Muscle layer of colon (tissue), 2 donors: ENCODE measurements around the gene ARMC3.

Source experiments
- H3K27ac ChIP-seq: one replicate; pipeline ENCODE4 v1.7.0; 2013; ENCODE audit warnings: low read depth, mild to moderate bottlenecking, low read length, moderate library complexity
- H3K27me3 ChIP-seq, 2 donors: one replicate each; pipeline ENCODE4 v1.7.0; 2013; ENCODE audit warnings: low read length in 2 of 2, mild to moderate bottlenecking in 2 of 2; ENCODE audit not compliant: insufficient read depth in 2 of 2, control insufficient read depth in 1 of 2
- H3K36me3 ChIP-seq: one replicate; pipeline ENCODE4 v1.7.0; 2013; ENCODE audit warnings: mild to moderate bottlenecking, low read length; ENCODE audit not compliant: insufficient read depth
- H3K4me1 ChIP-seq: one replicate; pipeline ENCODE4 v1.7.0; 2013; ENCODE audit warnings: mild to moderate bottlenecking, low read length; ENCODE audit not compliant: insufficient read depth
- H3K4me3 ChIP-seq, 2 donors: one replicate each; pipeline ENCODE4 v1.7.0; 2013; ENCODE audit warnings: low read length in 2 of 2, low read depth in 1 of 2, mild to moderate bottlenecking in 1 of 2, moderate library complexity in 1 of 2
- H3K9ac ChIP-seq: one replicate; pipeline ENCODE4 v1.7.0; 2013; ENCODE audit warnings: low read length
- H3K9me3 ChIP-seq: one replicate; pipeline ENCODE4 v1.7.0; 2013; ENCODE audit warnings: mild to moderate bottlenecking, low read length
- donor health status: abdominal sarcoma.
- donor health status: Adenocarcinoma of cecum.

Gene ARMC3

DNA sequence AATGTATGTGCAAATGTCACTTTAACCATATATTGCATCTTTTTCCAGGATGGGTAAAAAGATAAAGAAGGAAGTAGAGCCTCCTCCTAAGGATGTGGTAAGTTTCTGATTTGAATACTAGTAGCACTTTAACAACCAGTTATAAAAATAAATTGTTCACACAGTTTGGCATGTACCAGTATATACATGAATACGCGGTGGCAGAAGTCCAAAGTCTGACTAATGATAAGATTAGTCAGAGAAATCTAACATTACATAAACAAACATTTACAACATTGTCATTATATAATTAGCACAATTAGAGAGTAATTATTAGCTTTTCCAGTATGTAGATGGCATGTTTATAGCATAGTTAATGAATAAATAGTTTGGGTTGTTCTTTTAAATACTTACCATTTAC, 4.1 kb downstream of the ARMC3 start:
- Histone ChIP-seq H3K36me3 (no peaks in the 10 kb centered on the region), H3K9me3 (no peaks in the 10 kb centered on the region), H3K4me1 (no peaks in the 10 kb centered on the region), H3K9ac (no peak overlapping the region), H3K27me3 (no peaks in the 10 kb centered on the region), H3K27ac (no peak overlapping the region), H3K4me3 (no peak overlapping the region)

DNA sequence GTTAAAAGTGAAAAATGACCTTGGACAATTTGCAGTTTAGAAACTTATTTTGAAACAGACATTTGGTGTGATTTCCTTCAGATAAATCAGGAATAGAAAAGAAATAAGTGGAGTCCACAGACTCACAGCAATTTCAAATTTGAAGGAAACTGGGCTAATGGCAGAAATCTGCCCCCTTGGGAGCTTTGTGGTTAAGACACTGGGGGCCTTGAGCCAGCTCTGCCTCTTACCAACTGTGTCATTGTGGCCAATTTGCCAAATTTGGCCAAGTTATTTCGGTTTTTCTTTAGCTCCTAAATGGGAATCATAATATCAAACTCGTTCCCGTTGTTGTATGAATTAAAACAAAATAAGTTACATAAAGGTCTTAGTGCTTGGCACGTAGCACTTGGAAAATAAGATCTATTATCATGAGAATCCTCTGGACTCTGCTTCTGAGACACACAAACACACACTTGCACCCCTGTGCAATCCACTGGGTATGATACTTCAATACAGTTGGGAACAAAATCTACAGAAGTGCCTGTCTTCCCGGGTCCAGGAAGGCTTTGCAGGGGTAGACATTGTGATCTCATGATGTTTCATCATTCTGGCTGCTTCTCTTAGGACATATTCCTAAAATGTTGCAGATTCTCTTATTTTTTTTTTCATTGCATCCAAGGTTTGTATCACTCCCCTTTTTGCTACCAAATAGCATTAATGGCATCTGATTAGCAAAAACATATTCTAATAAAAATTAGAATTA, 4.9 kb downstream of the ARMC3 start:
- Histone ChIP-seq H3K27me3 (no peaks in the 10 kb centered on the region), H3K36me3 (no peaks in the 10 kb centered on the region), H3K9ac (no peak overlapping the region), H3K27ac (no peak overlapping the region), H3K9me3 (no peaks in the 10 kb centered on the region), H3K4me1 (no peaks in the 10 kb centered on the region), H3K4me3 (no peak overlapping the region)

DNA sequence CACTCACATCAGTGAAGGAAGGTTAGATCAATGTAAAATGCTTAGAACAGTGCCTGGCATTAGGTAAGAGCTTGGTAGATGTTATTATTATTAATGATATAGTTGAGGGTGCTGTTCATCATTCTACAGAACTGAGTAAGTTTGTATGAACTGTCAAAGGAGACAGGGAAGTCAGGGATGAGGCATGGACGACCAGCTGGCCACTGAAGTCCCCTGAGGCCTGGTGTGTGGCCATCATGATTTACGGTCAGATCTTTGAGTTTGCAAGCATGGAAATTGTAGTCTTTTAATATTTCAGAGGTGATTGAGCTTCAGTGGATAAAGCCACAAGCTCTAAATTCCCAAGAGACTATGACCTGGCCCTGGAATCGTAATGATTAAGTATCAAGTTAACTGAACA, 6.9 kb downstream of the ARMC3 start:
- Histone ChIP-seq H3K36me3 (no peaks in the 10 kb centered on the region), H3K4me3 (no peak overlapping the region), H3K4me1 (no peaks in the 10 kb centered on the region), H3K27ac (no peak overlapping the region), H3K27me3 (no peaks in the 10 kb centered on the region), H3K9ac (no peak overlapping the region), H3K9me3 (no peaks in the 10 kb centered on the region)

DNA sequence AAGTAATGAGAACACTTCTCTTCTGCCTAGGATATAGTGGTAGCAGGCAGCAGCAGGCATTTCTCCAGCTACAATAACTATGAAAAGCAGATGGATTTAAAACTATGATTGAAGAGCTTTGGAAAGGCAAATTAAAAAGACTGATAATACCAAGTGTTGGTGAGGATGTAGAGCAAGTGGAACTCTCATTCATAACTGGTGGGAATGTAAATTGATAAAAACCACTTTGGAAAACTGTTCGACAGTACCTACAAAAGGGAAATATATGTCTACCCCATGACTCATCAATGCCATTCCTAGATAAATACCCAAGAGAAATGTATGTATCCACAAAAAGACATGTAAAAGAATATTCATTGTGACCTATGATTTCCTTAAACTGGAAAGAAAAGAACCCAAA, 14.6 kb downstream of the ARMC3 start:
- Histone ChIP-seq H3K9ac (no peak overlapping the region), H3K36me3 (no peaks in the 10 kb centered on the region), H3K4me1 (no peaks in the 10 kb centered on the region), H3K4me3 (no peak overlapping the region), H3K9me3 (peaks cover 5% of the 10 kb centered on the region), H3K27ac (no peak overlapping the region), H3K27me3 (no peaks in the 10 kb centered on the region)

DNA sequence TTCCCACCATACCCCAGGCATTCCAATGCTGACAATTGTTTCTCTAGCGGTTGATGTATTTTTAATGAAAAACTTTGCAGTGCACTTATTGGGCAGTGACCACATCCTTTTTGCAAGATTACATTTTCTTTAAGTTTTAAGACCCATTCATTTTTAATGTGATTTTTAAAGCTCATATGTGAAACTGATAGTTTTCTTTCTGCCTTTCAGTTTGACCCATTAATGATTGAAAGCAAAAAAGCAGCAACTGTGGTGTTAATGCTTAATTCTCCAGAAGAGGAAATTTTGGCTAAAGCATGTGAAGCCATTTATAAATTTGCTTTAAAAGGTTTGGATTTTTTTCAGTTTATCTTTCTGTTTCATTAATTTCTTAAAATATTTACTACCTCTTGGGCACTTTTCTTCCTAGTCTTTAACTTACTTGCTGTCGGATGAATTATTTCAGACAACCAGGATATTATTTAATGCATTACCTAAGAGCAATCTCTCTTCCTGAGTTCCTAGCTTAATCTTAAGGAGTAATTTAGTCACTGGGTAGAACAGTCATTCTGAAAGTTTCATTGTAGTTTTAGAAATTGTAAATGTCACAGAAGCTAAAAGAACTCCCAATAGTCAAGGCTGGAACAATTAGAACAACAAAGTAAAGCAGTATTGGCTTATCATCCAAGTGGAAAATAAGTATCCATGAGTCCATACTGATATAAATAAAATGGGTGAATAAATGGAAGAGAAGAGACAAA, 18.3 kb downstream of the ARMC3 start:
- peaks cover 5% of the 10 kb centered on the region for H3K9me3 ChIP-seq
- no peak overlapping the region for H3K4me3 ChIP-seq
- H3K27me3 ChIP-seq, result no peaks in the 10 kb centered on the region
- no peaks in the 10 kb centered on the region for H3K36me3 ChIP-seq
- no peaks in the 10 kb centered on the region for H3K4me1 ChIP-seq
- no peak overlapping the region for H3K27ac ChIP-seq
- H3K9ac ChIP-seq, result no peak overlapping the region

DNA sequence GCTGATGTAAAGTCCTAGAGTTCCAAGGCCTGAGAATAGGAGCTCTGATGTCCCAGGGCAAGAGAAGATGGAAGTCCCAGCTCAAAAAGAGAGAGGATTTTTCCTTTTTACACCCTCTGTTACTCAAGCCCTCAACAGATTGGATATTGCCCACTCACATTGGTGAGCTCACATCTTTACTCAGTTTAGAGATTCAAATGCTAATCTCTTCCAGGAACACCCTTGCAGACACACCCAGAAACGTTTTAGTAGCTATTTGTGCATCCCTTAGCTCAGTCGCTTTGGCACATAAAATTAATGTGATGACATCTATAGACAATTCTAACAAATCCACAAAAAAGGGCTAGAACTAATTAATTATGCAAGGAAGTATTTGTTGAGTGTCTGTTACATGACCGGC, 27.1 kb downstream of the ARMC3 start:
- Histone ChIP-seq H3K9ac (no peak overlapping the region), H3K9me3 (no peaks in the 10 kb centered on the region), H3K4me3 (no peak overlapping the region), H3K4me1 (no peaks in the 10 kb centered on the region), H3K36me3 (no peaks in the 10 kb centered on the region), H3K27ac (no peak overlapping the region), H3K27me3 (no peaks in the 10 kb centered on the region)

DNA sequence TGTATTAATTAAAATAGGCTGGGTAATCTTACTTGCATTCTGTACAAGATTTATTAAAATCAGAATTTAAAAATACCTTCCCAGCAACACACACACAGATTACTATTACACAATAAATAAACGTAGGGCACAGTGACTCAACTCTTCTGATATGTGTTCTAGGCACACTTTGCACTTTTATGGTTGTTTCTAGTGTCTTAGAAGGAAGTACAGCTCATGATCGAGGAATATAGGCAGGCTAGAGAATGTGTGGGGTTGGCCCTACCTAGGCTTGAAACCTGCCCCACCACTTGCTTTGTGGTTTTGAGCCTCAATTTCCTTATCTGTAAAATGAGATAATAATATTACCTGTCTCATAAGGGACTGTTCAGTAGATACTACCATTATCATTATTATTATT, 30.5 kb downstream of the ARMC3 start:
- H3K9me3 ChIP-seq, result no peaks in the 10 kb centered on the region
- no peaks in the 10 kb centered on the region for H3K27me3 ChIP-seq
- H3K36me3 ChIP-seq, result no peaks in the 10 kb centered on the region
- no peak overlapping the region for H3K4me3 ChIP-seq
- no peak overlapping the region for H3K9ac ChIP-seq
- no peaks in the 10 kb centered on the region for H3K4me1 ChIP-seq
- H3K27ac ChIP-seq, result no peak overlapping the region

DNA sequence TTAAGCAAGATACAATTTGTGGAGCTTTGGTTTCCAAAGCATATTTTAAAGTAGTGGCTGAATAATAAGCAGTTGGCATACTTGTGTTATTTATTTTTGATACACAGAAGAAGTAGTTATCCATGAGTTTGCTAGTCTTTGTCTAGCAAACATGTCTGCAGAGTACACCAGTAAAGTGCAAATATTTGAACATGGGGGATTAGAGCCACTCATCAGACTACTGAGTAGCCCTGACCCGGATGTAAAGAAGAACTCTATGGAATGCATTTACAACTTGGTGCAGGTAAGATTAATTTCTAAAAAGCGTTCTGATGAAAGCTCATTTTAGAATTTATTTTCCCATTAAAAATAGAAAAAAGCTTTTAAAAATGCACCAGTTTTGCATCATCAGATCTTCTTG, 31.4 kb downstream of the ARMC3 start:
- no peaks in the 10 kb centered on the region for H3K27me3 ChIP-seq
- H3K9ac ChIP-seq, result no peak overlapping the region
- no peak overlapping the region for H3K4me3 ChIP-seq
- no peak overlapping the region for H3K27ac ChIP-seq
- no peaks in the 10 kb centered on the region for H3K9me3 ChIP-seq
- H3K36me3 ChIP-seq, result no peaks in the 10 kb centered on the region
- no peaks in the 10 kb centered on the region for H3K4me1 ChIP-seq

DNA sequence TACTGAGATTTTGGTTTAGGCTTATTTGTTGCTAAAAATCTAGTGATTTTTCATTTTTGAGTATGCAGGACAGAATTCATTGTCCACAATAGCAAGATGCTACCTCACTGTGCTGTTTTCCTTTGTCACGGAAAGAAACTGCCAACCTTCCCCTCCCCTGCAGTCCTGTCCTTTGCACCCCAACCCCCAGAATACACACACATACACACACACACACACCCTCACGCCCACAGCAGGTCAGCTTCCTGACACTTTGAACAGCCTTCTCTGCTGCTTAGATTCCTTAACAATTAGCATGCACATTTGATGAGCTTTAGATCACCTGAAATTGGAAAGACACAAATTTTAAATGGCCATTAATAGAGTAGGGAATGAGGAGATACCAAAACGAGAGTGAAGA, 32.1 kb downstream of the ARMC3 start:
- Histone ChIP-seq H3K9me3 (no peaks in the 10 kb centered on the region), H3K27me3 (no peaks in the 10 kb centered on the region), H3K4me3 (no peak overlapping the region), H3K9ac (no peak overlapping the region), H3K27ac (no peak overlapping the region), H3K36me3 (no peaks in the 10 kb centered on the region), H3K4me1 (no peaks in the 10 kb centered on the region)

DNA sequence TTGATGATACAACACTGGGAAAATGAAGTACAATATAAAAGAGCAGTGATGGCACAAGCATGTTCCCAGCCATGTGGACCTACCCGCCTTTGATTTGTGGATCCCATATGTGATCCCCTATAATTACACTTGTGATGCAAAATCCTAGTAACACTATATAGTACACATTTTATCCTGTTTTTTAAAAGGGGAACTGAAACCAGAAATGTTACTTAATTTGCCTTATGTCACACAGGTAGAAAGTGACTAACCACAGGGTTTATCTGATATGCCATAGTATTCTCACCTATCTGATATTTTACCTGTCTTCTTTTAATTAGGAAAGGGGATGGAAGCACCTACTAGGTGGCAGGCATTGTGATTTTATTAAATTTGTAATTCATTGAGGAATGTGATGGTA, 35.0 kb downstream of the ARMC3 start:
- Histone ChIP-seq H3K4me3 (no peak overlapping the region), H3K27ac (no peak overlapping the region), H3K4me1 (no peaks in the 10 kb centered on the region), H3K9me3 (no peaks in the 10 kb centered on the region), H3K27me3 (no peaks in the 10 kb centered on the region), H3K9ac (no peak overlapping the region), H3K36me3 (no peaks in the 10 kb centered on the region)

DNA sequence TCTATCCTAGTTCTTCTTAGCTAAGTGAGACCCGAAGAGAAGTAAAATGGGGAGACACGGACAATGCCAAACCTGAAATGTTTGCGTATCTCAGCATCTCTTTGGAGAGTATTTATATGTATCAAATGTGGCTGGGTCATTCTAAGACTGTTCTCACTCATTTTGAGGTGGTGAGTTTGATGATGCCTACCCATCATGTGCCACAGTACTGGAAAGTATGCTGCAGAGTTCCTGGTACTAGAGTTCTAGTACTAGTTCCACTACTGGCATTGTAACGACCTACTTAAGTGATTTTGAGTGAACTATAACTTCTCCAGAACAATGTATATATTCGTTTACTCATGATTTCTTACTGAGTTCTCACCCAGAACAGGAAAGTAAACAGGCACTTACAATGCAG, 41.9 kb downstream of the ARMC3 start:
- H3K36me3 ChIP-seq, result no peaks in the 10 kb centered on the region
- no peak overlapping the region for H3K27ac ChIP-seq
- no peak overlapping the region for H3K9ac ChIP-seq
- H3K27me3 ChIP-seq, result no peaks in the 10 kb centered on the region
- no peaks in the 10 kb centered on the region for H3K4me1 ChIP-seq
- no peaks in the 10 kb centered on the region for H3K9me3 ChIP-seq
- H3K4me3 ChIP-seq, result no peak overlapping the region

DNA sequence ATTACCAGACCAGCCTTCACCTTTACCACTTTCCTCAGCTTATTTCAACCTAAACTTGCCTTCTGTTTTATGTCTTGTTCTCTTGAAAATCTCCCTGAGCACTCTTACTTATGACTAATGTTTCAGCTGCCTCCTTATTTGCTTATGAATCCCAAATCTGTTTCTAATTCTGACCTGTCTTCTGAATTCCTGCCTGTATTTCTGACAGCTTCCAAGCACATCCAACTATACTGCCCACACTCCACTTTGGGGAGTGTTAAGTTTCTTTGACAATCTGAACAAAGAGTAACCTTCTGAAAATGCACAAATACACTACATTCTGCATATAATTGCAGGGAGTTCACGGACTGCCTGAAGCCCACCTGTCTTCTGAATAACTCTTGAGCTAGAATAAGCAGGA, 48.7 kb downstream of the ARMC3 start:
- H3K27me3 ChIP-seq, result no peaks in the 10 kb centered on the region
- no peaks in the 10 kb centered on the region for H3K9me3 ChIP-seq
- H3K4me1 ChIP-seq, result no peaks in the 10 kb centered on the region
- no peak overlapping the region for H3K4me3 ChIP-seq
- H3K9ac ChIP-seq, result no peak overlapping the region
- no peak overlapping the region for H3K27ac ChIP-seq
- no peaks in the 10 kb centered on the region for H3K36me3 ChIP-seq
